Measurements from ENCODE around the gene PDZD7.

Gene PDZD7

GRCh38 chr10:101001659-101002035 lies 29.3 kb downstream of the PDZD7 start:
- DNase-seq (ENCODE audit: low spot score), result no peak

GRCh38 chr10:101000915-101001658 lies 29.8 kb downstream of the PDZD7 start:
- peak; percentile 87 for DNase-seq (ENCODE audit: low spot score)

DNA sequence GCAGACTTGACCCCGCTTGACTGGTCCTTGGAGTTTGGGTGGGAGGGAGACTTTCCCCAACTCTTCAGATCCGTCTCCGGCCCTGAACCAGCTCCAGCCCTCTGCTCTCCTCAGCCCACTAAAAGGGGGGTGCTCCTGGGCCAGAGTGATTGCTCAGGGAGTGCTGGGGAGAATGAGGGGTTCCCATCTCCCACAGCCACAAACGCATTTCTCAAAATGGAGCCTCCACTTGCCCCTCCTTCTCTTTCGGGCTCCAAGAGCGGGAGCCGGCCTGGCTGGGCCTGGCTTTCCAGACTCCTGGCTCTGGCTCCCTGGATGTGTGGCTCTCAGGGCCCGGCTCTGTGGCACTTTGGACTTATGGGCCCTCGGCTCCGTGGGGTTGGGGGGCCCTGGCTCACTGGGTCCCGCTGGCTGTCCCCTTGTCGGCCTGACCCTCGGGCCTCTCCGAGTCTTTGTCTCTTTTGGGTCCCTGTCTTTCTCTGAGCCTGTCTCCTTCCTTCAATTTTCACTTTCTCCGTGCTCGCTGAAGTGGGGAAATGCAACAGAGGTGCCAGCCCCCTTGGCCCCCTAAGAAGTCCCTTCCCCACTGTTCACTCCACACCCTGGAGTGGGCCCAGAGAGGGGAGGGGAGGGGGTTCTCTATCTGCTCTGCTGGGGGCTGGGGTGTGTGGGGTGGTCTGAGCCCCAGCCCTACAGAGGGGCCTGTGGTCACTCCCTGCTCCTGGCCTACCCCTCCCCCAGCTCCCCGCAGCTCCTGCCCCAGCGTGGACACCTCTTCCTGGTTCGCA lies 30.6 kb downstream of the PDZD7 start:
- no peak for DNase-seq (ENCODE audit: low spot score)

DNA sequence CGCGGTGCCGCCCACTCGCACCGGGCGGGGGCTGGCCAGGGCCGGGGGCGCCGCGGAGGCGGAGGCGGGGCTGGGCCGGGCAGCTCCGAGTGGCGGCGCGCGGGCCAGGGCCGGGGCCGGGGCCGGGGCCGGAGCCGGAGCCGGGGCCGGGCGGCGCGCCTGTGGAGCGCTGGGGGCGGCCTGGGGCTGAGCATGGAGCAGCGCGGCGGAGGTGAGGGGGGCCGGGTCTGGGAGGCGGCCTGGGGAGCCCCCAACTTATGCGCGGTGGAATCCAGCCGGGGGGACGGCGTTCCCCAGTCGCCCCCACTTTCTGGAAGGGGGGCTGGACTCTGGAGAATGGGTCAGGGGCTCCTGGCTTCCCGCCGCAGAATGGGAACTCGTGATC lies 31.2 kb downstream of the PDZD7 start, which contains the start of gene LZTS2:
Gene LZTS2 (plus strand): TSS at position 67 of the 385 bp plus-strand sequence. CDS start 2,731 bp downstream, outside the sequence.
- no peak for DNase-seq (ENCODE audit: low spot score)

- DNase-seq (ENCODE audit: low spot score), result peak; percentile 91
These were observed 31.8 kb downstream of the PDZD7 start for GRCh38 chr10:100998991-100999741.

DNA sequence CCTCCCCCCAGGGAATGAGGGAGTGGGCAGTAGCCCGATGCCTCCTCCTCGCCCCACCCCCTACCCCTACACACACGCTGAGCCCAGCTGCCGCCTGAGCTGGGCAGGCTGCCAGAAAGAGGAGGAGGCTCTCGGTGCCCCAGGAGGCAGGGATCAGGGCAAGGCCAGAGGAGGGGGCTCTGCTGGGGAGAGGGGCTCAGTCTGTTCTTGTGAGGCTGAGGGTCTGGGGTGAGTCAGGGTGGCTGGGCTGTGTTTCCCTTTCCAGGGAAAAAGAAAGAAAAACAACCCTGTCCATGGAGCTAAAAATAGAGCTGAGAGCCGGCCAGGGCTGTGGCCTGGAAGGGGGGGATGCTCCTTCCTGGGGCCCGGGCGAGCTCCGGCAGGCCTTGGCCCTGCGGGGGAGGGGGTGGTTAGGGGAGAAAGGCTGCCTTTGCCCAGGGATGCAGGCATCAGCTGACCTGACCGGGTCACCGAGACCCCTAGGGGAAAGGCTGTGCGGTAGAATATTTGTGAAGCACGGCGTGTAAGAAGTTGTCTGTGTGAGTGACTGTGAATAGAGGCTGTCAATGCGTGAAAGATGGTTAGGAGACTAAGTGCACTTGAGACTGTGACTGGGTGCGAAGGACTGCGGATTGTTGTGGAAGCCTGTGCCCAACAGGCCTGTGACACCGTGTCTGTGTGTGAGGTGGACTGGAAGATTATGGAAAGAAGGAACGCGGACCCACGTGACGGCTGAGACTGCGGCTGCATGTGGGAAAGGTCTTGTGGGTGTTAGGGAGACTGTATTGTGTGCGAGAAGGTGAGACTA lies 32.5 kb downstream of the PDZD7 start:
- peak; percentile 93 for DNase-seq (ENCODE audit: low spot score)

GRCh38 chr10:100997360-100998182 lies 33.4 kb downstream of the PDZD7 start:
- DNase-seq (ENCODE audit: low spot score), result no peak

- DNase-seq (ENCODE audit: low spot score), result no peak
These were observed 34.1 kb downstream of the PDZD7 start for GRCh38 chr10:100996678-100997359.

DNA sequence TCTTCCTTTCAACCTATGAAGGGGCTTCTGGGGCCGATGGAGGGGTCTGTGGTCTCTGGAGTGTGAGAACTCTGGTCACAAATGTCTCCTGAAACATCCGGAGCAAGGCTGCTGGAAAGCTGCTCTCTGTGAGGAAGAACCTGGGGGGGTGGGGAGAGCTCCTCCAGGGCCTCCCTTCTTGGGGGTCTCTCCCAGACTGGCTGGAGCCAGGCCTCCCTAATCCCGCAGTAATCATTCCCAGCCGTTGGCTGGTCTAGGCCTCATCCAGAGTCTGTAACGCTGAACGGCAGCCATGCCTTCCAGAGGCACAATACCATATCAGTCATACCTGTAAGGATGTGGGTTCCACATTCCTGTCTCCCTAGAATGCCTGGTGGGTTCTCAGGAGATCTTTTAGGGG lies 35.7 kb downstream of the PDZD7 start:
- no peak for DNase-seq (ENCODE audit: low spot score)

DNA sequence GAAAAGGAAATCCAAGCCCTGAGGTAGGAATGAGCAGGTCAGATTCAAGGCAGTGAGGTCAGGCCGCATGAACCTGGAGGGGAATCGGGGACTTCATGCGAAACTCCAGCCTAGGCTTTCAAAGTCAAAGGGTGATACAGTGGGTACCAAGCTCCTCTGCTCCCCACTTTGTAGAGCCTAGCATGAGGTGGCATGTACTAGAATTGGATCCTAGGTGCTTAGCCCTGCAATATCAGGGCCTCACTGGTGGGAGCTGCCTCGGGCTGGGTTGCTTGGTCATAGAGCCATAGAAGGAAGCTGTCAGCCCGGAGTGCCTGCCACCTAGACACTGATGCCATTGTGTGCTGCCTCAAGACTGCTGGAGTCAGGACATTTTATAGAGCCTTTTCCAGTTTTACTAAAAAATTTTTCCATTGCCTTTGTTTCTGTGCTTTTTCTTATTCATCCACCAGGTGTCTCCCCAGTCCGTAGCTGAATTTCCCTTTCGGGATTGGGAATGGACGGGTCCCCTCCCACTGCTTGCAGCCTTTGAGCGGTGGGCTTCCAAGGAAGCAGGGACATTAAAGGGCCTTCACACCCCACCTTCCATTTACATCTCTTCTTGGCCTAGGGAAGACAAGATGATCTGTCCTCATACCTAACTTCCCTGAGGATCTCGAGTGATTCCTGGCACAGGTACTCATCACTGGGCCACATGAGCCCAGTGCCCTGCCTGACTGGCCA lies 36.8 kb downstream of the PDZD7 start:
- peak; percentile 73 for DNase-seq (ENCODE audit: low spot score)

DNA sequence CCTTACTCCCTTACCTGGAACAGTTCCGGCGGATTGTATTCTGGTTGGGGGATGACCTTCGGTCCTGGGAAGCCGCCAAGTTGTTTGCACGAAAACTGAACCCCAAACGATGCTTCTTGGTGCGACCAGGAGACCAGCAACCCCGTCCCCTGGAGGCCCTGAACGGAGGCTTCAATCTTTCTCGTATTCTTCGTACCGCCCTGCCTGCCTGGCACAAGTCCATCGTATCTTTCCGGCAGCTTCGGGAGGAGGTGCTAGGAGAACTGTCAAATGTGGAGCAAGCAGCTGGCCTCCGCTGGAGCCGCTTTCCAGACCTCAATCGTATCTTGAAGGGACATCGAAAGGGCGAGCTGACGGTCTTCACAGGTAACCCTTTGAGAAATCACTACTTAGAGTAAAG lies 41.8 kb downstream of the PDZD7 start:
- no peak for DNase-seq (ENCODE audit: low spot score)

DNA sequence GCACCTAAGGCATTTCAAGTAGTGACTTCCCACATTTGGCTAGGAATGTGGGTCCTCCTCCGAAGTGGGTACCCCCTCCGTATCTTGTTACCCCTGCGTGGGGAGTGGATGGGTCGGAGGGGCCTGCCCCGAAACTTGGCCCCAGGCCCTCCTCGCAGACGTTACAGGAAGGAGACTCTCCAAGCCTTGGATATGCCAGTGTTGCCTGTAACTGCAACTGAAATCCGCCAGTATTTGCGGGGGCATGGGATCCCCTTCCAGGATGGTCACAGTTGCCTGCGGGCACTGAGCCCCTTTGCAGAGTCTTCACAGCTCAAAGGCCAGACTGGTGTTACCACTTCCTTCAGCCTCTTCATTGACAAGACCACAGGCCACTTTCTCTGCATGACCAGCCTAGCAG lies 42.8 kb downstream of the PDZD7 start:
- DNase-seq (ENCODE audit: low spot score), result no peak

- no peak for DNase-seq (ENCODE audit: low spot score)
These were observed 43.3 kb downstream of the PDZD7 start for GRCh38 chr10:100987685-100988049.

DNA sequence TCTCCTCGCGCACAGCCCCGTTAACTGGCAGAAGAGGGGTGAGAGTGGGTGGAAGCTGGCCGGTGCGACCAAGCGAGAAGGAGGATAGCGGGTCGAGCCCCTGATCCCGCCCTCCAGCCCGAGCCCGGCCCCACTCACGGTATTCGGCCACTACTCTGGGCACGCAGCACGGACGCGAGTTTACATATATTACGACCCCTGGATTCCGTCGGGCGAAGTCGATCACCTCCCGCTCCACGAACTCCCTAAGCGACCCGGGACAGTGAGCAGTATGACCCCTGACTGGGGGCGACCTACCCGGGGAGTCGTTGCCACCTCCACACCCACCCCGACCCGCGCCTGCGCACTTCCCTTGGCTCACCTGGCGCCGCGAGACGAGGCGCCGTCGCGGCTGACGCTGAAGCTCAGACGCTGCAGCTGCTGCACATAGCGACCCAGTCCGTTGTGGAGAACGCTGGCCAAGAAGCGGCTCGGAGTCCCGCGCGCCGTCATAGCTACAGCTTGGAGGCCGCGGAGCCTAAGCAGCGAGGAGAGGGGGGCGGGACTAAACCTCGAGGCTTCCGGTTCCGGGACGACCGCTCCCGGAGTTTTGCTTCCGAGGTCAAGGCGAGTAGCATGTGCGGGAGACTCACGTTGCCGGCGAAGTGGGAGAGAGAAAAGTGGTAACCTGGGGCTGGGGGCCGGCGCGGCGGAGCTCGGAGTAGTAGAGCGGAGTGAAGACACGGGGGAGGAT lies 43.8 kb downstream of the PDZD7 start, which contains the start of the genes MRPL43 and TWNK:
Gene MRPL43 (minus strand): TSS at position 546 of the 733 bp plus-strand sequence. CDS start 54 bp downstream, at position 492.
Gene TWNK (plus strand): TSS at position 592 of the 733 bp plus-strand sequence. CDS start 668 bp downstream, outside the sequence.
- peak; percentile 91 for DNase-seq (ENCODE audit: low spot score)

- no peak for DNase-seq (ENCODE audit: low spot score)
These were observed 44.3 kb downstream of the PDZD7 start for GRCh38 chr10:100986623-100986951.

GRCh38 chr10:100985336-100985735 lies 45.6 kb downstream of the PDZD7 start:
- no peak for DNase-seq (ENCODE audit: low spot score)

DNA sequence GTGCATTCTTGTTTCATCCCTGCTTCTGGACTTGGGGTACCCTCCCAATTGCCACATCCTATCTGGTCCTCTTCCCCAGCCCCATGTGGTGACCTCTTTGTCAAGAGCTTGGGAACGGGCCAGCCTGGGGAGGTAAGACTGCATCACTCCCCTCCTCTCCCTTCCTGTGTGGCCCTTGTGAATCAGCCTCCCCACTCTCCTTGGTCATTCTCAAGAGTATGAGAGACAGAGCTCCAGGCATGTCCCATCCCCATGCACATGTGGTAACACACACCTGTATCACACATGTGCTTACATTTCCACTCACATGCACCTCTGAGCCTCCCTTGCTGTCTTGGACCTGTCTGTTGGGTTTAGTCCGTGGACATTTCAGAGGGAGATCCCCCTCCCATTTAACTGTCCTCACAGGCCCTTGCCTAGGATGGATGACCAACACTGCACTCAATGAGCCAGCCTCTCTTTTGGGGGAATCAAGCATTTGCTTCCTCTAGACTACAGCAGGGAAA lies 46.2 kb downstream of the PDZD7 start:
- no peak for DNase-seq (ENCODE audit: low spot score)

DNA sequence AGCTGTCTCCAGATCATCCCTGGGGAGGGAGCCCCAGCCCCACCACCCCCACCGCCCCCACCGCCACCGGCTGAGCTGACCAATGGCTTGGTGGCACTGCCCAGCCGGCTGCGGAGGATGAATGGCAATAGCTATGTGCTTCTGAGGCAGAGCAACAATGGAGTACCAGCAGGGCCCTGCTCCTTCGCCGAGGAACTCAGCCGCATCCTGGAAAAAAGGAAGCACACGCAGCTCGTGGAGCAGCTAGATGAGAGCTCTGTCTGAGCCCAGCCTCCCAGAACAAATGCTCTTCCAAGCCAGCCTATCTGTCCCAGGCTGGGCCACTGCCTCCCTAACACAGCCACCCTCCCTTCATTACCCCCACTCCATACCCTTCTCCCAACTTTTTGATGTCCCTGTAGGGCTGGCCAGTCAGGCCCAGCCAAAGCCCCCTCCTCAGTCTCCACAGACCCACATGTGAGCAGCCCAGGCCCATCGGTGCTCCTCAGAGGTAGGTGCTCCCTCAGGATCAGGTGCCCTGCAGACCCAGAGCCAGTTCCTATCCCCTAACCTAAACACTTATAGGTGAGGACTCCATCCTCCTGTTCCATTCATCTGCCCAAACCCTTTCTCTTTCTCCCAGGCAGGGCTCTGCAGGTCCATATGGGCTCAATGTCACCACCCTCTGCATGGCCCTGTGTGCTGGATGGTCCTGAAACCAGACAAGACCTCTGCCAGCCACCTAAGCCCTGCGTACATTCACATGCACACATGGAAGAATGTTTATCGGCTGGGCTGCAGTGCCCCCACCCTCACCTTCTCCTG lies 46.9 kb downstream of the PDZD7 start:
- DNase-seq (ENCODE audit: low spot score), result peak; percentile 47

Data from left forelimb (tissue), 1 donor.